Nephron (organoid): ENCODE data around the gene SLC3A2.
A peak's percentile ranks its signal among the peaks of the same experiment; 100 is the strongest.

Experiments
- H3K27ac Mint-ChIP-seq, 3 experiments: 2 replicates each; pipeline ENCODE4 v1.8.0; 2020; ENCODE audit warnings: mixed read lengths in 3 of 3, mild to moderate bottlenecking in 2 of 3, moderate library complexity in 1 of 3
- H3K27me3 Mint-ChIP-seq: 2 replicates; pipeline ENCODE4 v1.8.0; 2021; ENCODE audit warnings: low read depth, mild to moderate bottlenecking, moderate library complexity, mixed read lengths
- H3K36me3 Mint-ChIP-seq: 2 replicates; pipeline ENCODE4 v1.8.0; 2020; ENCODE audit warnings: low read depth, mixed read lengths
- H3K4me1 Mint-ChIP-seq: 2 replicates; pipeline ENCODE4 v1.8.0; 2020; ENCODE audit warnings: mixed read lengths
- H3K4me3 Mint-ChIP-seq, 3 experiments: 2 replicates each; pipeline ENCODE4 v1.8.0; 2020; ENCODE audit warnings: mild to moderate bottlenecking in 3 of 3, mixed read lengths in 3 of 3, moderate library complexity in 2 of 3
- H3K9me3 Mint-ChIP-seq: 2 replicates; pipeline ENCODE4 v1.8.0; 2020; ENCODE audit warnings: mixed read lengths
- CTCF ChIP-seq, 3 experiments: fragments of 200-600 bp; sonication (generic); IDR thresholded peaks; one replicate each; pipeline ENCODE4 v1.5.0; 2021; ENCODE audit warnings: antibody characterized with exemption in 3 of 3; ENCODE audit not compliant: unreplicated experiment in 3 of 3

Gene SLC3A2

GRCh38 chr11:62863687-62864335 lies 16.9 kb upstream of the SLC3A2 start:
- no peak overlapping the region for H3K4me3 Mint-ChIP-seq
- no peaks in the 10 kb centered on the region for H3K36me3 Mint-ChIP-seq
- H3K4me1 Mint-ChIP-seq: peaks cover 33% of the 10 kb centered on the region
- no peaks in the 10 kb centered on the region for H3K27me3 Mint-ChIP-seq
- no peak for TF ChIP-seq CTCF (IDR thresholded peaks at IDR 0.05; ENCODE audit: unreplicated experiment in 3 of 3)
- H3K27ac Mint-ChIP-seq: peak overlapping the region in 1 of 3 experiments; percentile 30
- no peaks in the 10 kb centered on the region for H3K9me3 Mint-ChIP-seq

- Mint-ChIP-seq H3K9me3 (no peaks in the 10 kb centered on the region), H3K4me3 (no peak overlapping the region), H3K36me3 (no peaks in the 10 kb centered on the region), H3K27ac (peak overlapping the region in 1 of 3 experiments; percentile 29), H3K27me3 (no peaks in the 10 kb centered on the region), H3K4me1 (peaks cover 20% of the 10 kb centered on the region)
- no peak for TF ChIP-seq CTCF (IDR thresholded peaks at IDR 0.05; ENCODE audit: unreplicated experiment in 3 of 3)
These were observed 15.1 kb upstream of the SLC3A2 start for GRCh38 chr11:62865635-62866034.

- TF ChIP-seq CTCF (IDR thresholded peaks at IDR 0.05; ENCODE audit: unreplicated experiment in 3 of 3): no peak
- Mint-ChIP-seq H3K4me1 (peaks cover 7% of the 10 kb centered on the region), H3K9me3 (no peaks in the 10 kb centered on the region), H3K36me3 (peaks cover 14% of the 10 kb centered on the region), H3K27me3 (no peaks in the 10 kb centered on the region), H3K27ac (no peak overlapping the region), H3K4me3 (no peak overlapping the region)
These were observed 5.8 kb upstream of the SLC3A2 start for GRCh38 chr11:62874851-62875250.

GRCh38 chr11:62875698-62876478 lies 4.8 kb upstream of the SLC3A2 start:
- H3K27ac Mint-ChIP-seq: no peak overlapping the region
- peaks cover 17% of the 10 kb centered on the region for H3K4me1 Mint-ChIP-seq
- no peak overlapping the region for H3K4me3 Mint-ChIP-seq
- no peak for TF ChIP-seq CTCF (IDR thresholded peaks at IDR 0.05; ENCODE audit: unreplicated experiment in 3 of 3)
- H3K36me3 Mint-ChIP-seq: peaks cover 14% of the 10 kb centered on the region
- H3K9me3 Mint-ChIP-seq: no peaks in the 10 kb centered on the region
- no peaks in the 10 kb centered on the region for H3K27me3 Mint-ChIP-seq

- no peaks in the 10 kb centered on the region for H3K27me3 Mint-ChIP-seq
- H3K27ac Mint-ChIP-seq: no peak overlapping the region
- H3K4me1 Mint-ChIP-seq: peaks cover 17% of the 10 kb centered on the region
- H3K9me3 Mint-ChIP-seq: no peaks in the 10 kb centered on the region
- H3K36me3 Mint-ChIP-seq: peaks cover 13% of the 10 kb centered on the region
- H3K4me3 Mint-ChIP-seq: no peak overlapping the region
- TF ChIP-seq CTCF (IDR thresholded peaks at IDR 0.05; ENCODE audit: unreplicated experiment in 3 of 3): no peak
These were observed 4.0 kb upstream of the SLC3A2 start for GRCh38 chr11:62876712-62877111.
